HG03066 (cell line): Measurements from ENCODE around the gene CREB3L1.
A peak's percentile ranks its signal among the peaks of the same experiment; 100 is the strongest.
"Not testable (repeated sequence)": the region's sequence is repeated elsewhere in the genome, so short reads cannot be mapped to it uniquely, and the experiment has no call there.

ENCODE experiments used
- ATAC-seq: cut with Tn5 transposase; IDR thresholded peaks from one replicate; pipeline ENCODE4 v1.9.1; 2021; ENCODE audit warnings: low read depth; ENCODE audit not compliant: unreplicated experiment

CREB3L1 gene

DNA sequence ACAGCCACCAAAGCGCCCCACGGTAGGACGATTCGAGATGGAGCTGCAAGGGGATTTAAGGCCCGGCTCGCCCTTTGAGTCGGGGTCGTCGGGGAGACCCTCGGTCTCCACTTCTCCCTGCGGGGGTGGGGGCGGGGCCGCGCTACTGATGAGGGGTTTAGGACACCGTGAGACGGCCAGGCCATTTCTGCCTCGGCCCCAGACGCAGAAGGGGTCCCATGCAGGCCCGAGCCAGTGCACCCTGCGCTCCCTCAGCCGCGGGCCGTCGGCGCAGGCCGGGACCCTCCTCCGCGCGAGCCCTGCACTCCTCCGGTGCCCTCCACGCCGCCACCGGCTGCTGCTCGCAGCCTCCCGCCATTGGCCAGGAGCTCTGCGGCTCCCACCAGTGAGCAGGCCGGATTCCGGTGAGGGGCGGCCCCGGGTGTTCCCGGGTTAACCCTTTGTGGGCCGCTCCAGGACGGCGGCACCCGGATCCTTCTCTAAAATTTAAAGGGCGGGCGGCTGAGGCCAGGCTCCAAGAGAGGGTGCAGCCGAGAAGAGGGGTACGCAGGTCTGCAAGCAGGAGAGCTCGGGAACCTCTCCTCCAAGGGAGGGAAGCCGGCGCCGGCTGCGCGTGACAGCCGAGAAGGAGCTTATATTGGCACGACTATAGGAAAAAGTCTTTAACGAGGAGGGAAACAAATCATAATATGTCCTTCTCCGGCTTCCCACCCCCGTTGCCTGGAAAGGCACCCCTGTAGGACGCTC is 18.0 kb downstream of the CREB3L1 start:
- ATAC-seq, result no peak

GRCh38 chr11:46296059-46296527 is 18.6 kb downstream of the CREB3L1 start:
- ATAC-seq, result no peak

DNA sequence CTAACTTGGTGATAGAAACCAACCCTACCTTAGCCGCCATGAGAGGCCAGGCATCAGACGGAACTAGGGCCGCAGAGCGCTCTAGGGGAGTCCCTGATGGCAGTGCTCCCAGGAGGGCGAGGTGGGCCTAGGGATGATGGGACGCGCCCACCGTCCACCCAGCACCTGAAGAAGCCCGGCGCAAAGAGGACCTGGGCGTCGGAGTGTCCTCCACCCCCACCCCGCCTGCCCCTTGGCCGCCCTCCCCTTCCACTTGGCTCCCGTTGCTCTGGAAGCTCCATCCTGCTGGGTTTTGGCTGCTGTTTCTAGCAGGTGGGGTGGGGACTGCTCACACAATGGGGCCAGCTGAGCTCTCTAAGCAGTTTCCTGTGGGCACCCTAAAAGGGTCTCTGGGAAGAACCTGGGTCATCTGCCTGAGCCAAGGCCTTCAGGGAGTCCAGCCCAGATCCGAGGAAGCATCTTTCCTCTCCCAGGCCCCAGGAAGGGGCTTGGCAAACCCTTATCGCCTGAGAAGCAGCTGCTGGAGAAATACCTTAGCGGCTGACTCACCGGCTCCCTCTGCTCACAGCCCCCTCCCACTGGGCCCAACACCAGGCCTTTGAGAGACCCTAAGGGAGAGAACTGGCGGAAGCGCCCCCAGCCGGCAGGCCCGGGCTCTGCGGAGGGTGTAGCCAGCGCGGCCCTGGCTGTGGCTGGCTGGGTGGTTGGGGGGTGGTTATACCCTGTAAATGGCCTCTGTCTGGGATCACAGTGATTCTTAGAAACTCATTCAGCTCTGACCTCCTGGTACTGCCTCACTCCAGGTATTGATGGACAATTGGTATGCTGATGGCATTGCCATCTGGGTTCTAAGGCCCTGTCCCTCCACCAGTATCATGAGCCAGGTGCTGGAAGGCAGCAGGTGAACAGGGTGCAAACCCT is 19.3 kb downstream of the CREB3L1 start:
- no peak for ATAC-seq

GRCh38 chr11:46298699-46299433 is 21.4 kb downstream of the CREB3L1 start:
- no peak for ATAC-seq

- ATAC-seq, result no peak
Observed at GRCh38 chr11:46299451-46299961, 22.0 kb downstream of the CREB3L1 start.

DNA sequence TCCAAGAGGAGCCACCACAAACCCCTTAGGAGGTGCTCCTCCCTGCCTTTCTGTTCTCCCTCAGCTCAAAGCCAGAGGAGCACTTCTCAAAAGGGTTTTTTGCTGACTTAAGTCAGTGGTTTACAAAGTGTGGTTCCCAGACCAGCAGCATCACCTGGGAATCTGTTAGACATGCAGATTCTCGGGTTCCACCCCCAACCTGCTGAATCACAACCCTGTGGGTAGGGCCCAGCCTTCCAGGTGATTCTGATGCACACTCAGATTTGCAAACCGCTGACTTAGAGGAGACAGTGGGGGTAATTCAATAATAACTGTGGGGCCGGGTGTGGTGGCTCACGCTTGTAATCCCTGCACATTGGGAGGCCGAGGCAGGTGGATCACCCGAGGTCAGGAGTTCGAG is 22.8 kb downstream of the CREB3L1 start:
- ATAC-seq, result no peak

GRCh38 chr11:46302866-46303265 is 25.4 kb downstream of the CREB3L1 start:
- peak; percentile 70 for ATAC-seq

GRCh38 chr11:46304036-46304435 is 26.6 kb downstream of the CREB3L1 start:
- not testable (repeated sequence) for ATAC-seq

DNA sequence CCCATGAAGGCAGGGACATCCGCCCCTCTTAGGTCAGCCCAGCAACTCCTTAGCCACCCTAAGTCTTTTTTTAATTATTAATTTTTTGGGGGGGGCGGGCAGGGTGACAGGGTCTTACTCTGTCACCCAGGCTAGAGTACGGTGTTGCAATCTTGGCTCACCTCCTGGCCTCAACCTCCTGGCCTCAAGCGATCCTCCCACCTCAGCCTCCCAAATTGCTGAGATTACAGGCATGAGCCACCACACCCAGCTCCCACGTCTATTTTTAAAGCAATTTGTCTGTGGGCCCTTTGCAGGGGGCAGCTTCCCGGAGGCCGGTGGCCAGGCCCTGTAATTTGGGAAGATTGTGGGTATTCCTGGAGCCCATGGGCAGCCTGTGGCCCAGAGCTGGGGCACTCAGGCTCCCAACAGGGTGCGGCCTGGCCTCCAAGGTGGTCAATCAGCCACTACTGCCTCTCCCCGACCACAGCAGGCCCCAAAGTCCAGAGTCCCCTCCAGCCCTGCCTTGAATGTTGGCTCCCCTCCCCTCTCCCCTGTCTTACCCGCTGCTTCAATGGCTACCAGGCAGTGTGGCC is 27.2 kb downstream of the CREB3L1 start:
- ATAC-seq, result no peak

DNA sequence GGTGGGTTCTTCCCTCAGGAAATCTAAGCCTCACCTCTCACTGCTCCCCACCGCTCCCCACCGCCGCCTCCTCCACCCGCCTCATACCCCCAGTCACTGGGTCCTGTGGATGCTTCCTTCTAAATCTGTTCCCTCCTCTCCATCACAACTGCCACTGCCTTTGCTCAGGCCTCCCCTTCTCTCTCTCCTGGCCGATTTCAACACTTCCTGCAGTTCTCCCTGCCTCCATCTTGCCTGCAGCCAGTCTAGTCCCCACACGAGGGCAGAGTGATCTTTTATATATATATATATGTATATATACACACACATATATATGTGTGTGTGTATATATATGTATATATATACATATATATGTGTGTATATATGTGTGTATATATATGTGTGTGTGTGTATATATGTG is 27.8 kb downstream of the CREB3L1 start:
- ATAC-seq, result no peak

- ATAC-seq, result no peak
Observed at GRCh38 chr11:46306296-46306853, 28.9 kb downstream of the CREB3L1 start.

DNA sequence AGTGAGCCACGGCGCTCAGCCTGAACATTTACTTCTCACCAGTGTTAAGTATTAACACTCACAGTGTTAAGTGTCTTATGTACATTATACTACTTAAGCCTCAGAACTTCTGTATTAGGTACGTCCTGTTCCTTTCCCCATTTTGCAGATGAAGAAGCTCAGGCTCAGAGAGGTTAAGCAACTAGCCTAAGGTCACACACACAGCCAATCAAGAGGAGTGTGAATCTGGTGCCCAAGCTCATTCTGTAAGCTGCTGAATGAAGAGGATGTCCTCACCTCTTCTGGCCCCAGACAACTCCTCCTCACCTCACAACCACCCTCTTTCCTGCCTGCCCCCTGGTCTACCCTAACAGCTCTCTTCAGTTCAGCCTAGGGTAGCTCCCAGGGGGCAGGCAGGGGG is 29.9 kb downstream of the CREB3L1 start:
- no peak for ATAC-seq

- ATAC-seq, result no peak
Observed at GRCh38 chr11:46307785-46308341, 30.4 kb downstream of the CREB3L1 start.

DNA sequence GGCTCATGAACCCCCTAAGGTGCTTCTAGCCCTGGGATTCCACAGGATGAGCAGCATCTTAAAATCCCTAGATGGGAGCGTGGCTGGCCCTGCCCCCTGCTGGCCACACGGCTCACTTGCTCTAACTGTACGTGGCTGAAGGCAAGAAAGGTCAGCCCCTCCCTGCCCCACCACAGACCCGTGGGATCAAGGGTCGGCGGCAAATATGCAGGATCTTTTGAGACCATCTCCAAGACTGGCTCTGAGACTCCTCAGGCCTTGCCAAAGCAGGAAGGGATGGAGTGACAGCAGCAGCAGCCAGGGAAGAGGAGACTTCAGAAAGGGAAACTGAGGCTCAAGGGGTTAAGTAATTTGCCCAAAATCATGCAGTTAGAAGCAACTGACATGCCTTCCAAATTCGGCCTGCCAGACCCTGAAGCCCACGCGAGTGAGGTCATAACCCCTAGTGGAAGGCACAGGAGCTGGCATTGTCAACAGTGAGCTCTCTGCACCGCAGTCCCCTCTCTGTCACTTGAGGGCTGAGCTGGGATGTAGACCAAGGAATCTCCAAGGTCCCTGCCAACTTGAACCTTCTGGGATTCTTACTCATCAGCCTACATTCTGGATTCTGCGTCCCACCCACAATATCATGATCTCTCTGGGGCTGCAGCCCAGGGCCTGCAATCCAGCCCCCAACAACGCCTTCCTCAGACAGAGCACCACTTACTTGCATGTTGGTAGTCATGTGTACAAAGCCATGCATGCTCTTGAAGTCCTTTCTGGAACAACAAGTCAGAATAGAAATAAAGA is 31.4 kb downstream of the CREB3L1 start:
- no peak for ATAC-seq

DNA sequence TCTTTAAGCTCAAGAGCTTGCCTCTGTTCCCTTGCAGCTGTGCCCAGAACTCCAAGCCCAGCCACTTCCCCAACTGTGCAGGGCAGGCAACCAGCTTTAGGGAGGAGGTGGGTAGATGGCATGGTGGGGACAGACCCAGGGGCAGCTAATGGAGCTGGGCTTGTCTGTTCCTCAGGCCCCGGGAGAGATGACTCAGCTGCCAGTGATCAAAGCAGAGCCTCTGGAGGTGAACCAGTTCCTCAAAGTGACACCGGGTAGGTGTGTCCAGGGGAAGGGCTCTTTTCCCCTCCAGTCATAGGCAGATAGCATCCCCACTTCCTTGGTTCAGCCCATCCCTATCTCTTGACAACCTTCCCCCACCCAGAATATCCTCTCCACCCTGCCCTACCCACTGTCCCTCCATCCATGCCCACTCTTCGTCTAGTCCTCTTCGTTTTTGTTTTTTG is 32.4 kb downstream of the CREB3L1 start:
- no peak for ATAC-seq

DNA sequence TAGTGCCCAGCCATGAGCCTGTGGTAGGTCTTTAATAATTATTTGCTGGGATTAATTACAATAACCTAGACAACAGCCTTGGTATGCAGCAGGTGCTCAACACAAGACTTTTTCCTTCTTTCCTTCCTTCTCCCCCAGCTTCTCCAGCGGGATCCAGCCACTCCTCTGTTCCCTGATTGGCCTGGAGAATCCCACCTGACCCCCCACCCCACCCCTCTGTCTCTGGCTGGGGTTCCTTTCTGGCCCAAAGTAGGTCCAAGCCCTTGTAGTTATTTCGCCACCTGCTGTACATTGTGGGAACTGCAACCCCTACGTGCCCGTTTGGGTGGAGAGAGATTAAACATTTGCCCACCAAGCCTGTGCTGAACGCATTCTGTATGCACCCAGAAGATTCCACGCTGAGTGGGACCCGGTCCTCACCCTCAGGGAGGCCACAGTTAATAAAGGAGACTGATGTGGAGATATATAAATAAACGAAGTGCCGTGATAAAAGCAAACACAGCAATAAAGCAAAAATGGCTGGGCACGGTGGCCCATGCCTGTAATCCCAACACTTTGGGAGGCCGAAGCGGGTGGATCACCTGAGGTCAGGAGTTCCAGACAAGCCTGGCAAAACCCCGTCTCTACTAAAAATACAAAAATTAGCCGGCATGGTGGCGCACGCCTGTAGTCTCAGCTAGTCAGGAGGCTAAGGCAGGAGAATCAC is 37.7 kb downstream of the CREB3L1 start:
- ATAC-seq, result no peak

DNA sequence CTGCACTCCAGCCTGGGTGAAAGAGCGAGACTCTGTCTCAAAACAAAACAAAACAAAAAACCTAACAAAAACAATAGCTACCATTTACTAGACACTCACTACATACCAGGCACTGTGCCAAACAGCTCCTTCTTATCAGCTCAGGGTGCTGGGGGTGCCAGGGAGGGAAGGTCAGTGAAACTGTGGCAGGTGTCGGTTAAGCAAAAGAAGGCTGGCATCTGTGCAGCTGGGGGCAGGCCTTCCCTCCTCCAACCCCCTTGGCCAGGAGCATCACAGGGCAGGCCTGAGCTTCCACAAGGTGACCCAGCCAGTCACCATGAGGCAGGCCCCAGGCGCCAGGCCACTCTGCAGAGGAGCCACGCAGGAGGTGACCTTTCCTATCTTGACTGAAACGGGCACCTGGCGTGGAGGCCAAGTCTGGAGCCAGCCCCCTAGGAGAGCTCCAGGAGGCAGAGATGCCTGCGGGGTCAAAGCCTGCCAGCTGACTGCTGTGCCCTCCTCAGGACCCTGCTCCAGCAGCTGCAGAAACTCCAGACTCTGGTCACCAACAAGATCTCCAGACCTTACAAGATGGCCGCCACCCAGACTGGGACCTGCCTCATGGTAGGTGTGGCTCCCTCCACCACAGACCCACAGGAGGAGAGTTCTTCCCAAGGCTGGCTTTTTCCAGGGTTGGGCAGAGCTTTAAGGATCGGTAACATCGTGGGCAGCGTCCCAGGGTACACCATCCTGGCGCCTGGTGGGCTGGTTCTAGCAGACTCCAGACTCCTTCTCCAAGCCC is 38.5 kb downstream of the CREB3L1 start:
- ATAC-seq, result no peak

GRCh38 chr11:46319074-46319453 is 41.6 kb downstream of the CREB3L1 start:
- ATAC-seq, result no peak
